ENCODE results near the gene PCDH15. TPM values are rescaled to one million over a fixed set of nuclear protein-coding genes. Genes with fewer than 3 reads are reported as not detected.
A peak's percentile ranks its signal among the peaks of the same experiment; 100 is the strongest.

The PCDH15 gene
- total RNA-seq, 2 donors from 2014 or later = 0.58 to 0.95 TPM

- Histone ChIP-seq H3K9me3 (ENCODE audit: control insufficient read depth, low read length) (peaks cover 9% of the 10 kb centered on the region), H3K9ac (ENCODE audit: extremely low read depth, low read length, poor library complexity, severe bottlenecking) (no peak overlapping the region), H3K36me3 (ENCODE audit: control insufficient read depth, insufficient read depth, low read length) (no peaks in the 10 kb centered on the region), H3K4me3 (ENCODE audit: low read length) (no peak overlapping the region), H3K4me1 (ENCODE audit: control insufficient read depth, insufficient read depth, low read length) (no peaks in the 10 kb centered on the region), H3K27me3 (ENCODE audit: control insufficient read depth, insufficient read depth, low read length, poor library complexity, severe bottlenecking) (no peaks in the 10 kb centered on the region), H3K27ac (ENCODE audit: low read depth, low read length) (no peak overlapping the region)
- no peak overlapping the region for H3K4me3 Mint-ChIP-seq
- no peak overlapping the region for H3K27ac Mint-ChIP-seq
- peak; percentile 76 for TF ChIP-seq CTCF (conservative IDR thresholded peaks at IDR 0.05)
- peaks cover 17% of the 10 kb centered on the region for H3K9me3 Mint-ChIP-seq
- peaks cover 3% of the 10 kb centered on the region for H3K36me3 Mint-ChIP-seq (ENCODE audit: low read depth)
- 60% methylated on average over 1 of the region's 3 CpGs; no CpG with 5 or more reads in 1 of the 2 experiments for WGBS, 2 experiments (ENCODE audit: insufficient coverage in 1 of 2, insufficient read length in 1 of 2)
- no peak for DNase-seq
- no peaks in the 10 kb centered on the region for H3K27me3 Mint-ChIP-seq (ENCODE audit: insufficient read depth)
- no peaks in the 10 kb centered on the region for H3K4me1 Mint-ChIP-seq
Measured at GRCh38 chr10:54133203-54133602, 667.8 kb downstream of the PCDH15 start.

- Mint-ChIP-seq H3K9me3 (peaks cover 7% of the 10 kb centered on the region), H3K4me1 (no peaks in the 10 kb centered on the region), H3K27ac (no peak overlapping the region), H3K36me3 (ENCODE audit: low read depth) (no peaks in the 10 kb centered on the region), H3K27me3 (ENCODE audit: insufficient read depth) (no peaks in the 10 kb centered on the region), H3K4me3 (no peak overlapping the region)
- Histone ChIP-seq H3K36me3 (ENCODE audit: control insufficient read depth, insufficient read depth, low read length) (no peaks in the 10 kb centered on the region), H3K4me3 (ENCODE audit: low read length) (no peak overlapping the region), H3K9me3 (ENCODE audit: control insufficient read depth, low read length) (no peaks in the 10 kb centered on the region), H3K9ac (ENCODE audit: extremely low read depth, low read length, poor library complexity, severe bottlenecking) (no peak overlapping the region), H3K27ac (ENCODE audit: low read depth, low read length) (no peak overlapping the region), H3K4me1 (ENCODE audit: control insufficient read depth, insufficient read depth, low read length) (no peaks in the 10 kb centered on the region), H3K27me3 (ENCODE audit: control insufficient read depth, insufficient read depth, low read length, poor library complexity, severe bottlenecking) (no peaks in the 10 kb centered on the region)
- TF ChIP-seq CTCF (conservative IDR thresholded peaks at IDR 0.05) = no peak
- no peak for DNase-seq
- WGBS, 2 experiments (ENCODE audit: insufficient coverage in 1 of 2, insufficient read length in 1 of 2) = 94 to 96% methylated on average over 6 of the region's 6 CpGs
Measured at GRCh38 chr10:54131833-54132232, 669.2 kb downstream of the PCDH15 start.

GRCh38 chr10:54130394-54130793 lies 670.6 kb downstream of the PCDH15 start:
- Histone ChIP-seq H3K9me3 (ENCODE audit: control insufficient read depth, low read length) (no peaks in the 10 kb centered on the region), H3K27ac (ENCODE audit: low read depth, low read length) (no peak overlapping the region), H3K36me3 (ENCODE audit: control insufficient read depth, insufficient read depth, low read length) (no peaks in the 10 kb centered on the region), H3K4me3 (ENCODE audit: low read length) (no peak overlapping the region), H3K27me3 (ENCODE audit: control insufficient read depth, insufficient read depth, low read length, poor library complexity, severe bottlenecking) (no peaks in the 10 kb centered on the region), H3K9ac (ENCODE audit: extremely low read depth, low read length, poor library complexity, severe bottlenecking) (no peak overlapping the region), H3K4me1 (ENCODE audit: control insufficient read depth, insufficient read depth, low read length) (no peaks in the 10 kb centered on the region)
- H3K36me3 Mint-ChIP-seq (ENCODE audit: low read depth) = no peaks in the 10 kb centered on the region
- no peak overlapping the region for H3K4me3 Mint-ChIP-seq
- no peak for TF ChIP-seq CTCF (conservative IDR thresholded peaks at IDR 0.05)
- no peaks in the 10 kb centered on the region for H3K9me3 Mint-ChIP-seq
- no peaks in the 10 kb centered on the region for H3K27me3 Mint-ChIP-seq (ENCODE audit: insufficient read depth)
- no peaks in the 10 kb centered on the region for H3K4me1 Mint-ChIP-seq
- no peak for DNase-seq
- H3K27ac Mint-ChIP-seq = no peak overlapping the region
- WGBS, 2 experiments (ENCODE audit: insufficient coverage in 1 of 2, insufficient read length in 1 of 2) = 80 to 84% methylated on average over 1 to 6 of the region's 6 CpGs

All from endodermal cell (in vitro differentiated cells).